Measurements from ENCODE around the gene DDX28.
"Not testable (repeated sequence)": the region's sequence is repeated elsewhere in the genome, so short reads cannot be mapped to it uniquely, and the experiment has no call there.

DDX28 gene

GRCh38 chr16:68037841-68038597 is 15.0 kb upstream of the DDX28 start:
- DNase-seq (ENCODE audit: low read depth), result no peak

- no peak for DNase-seq (ENCODE audit: low read depth)
Observed at GRCh38 chr16:68035227-68035626, 12.2 kb upstream of the DDX28 start.

- DNase-seq (ENCODE audit: low read depth), result no peak
Observed at GRCh38 chr16:68033101-68033500, 10.1 kb upstream of the DDX28 start.

- no peak for DNase-seq (ENCODE audit: low read depth)
Observed at GRCh38 chr16:68031951-68032350, 8.9 kb upstream of the DDX28 start.

- not testable (repeated sequence) for DNase-seq (ENCODE audit: low read depth)
Observed at GRCh38 chr16:68030108-68030507, 7.1 kb upstream of the DDX28 start.

- DNase-seq (ENCODE audit: low read depth), result no peak
Observed at GRCh38 chr16:68028996-68029395, 6.0 kb upstream of the DDX28 start.

- no peak for DNase-seq (ENCODE audit: low read depth)
Observed at GRCh38 chr16:68022278-68022727, 729 bp downstream of the DDX28 start.

- DNase-seq (ENCODE audit: low read depth), result no peak
Observed at GRCh38 chr16:68021490-68021889, 1.5 kb downstream of the DDX28 start.

GRCh38 chr16:68019167-68019680 is 3.8 kb downstream of the DDX28 start:
- DNase-seq (ENCODE audit: low read depth), result no peak

- DNase-seq (ENCODE audit: low read depth), result no peak
Observed at GRCh38 chr16:68015681-68016080, 7.4 kb downstream of the DDX28 start, which contains the start of gene DPEP2NB. DPEP2NB (minus strand) TSS chr16:68015911; CDS start chr16:68015770, 141 bp downstream.

- DNase-seq (ENCODE audit: low read depth), result no peak
Observed at GRCh38 chr16:68013440-68013839, 9.6 kb downstream of the DDX28 start.

- not testable (repeated sequence) for DNase-seq (ENCODE audit: low read depth)
Observed at GRCh38 chr16:68009872-68010271, 13.2 kb downstream of the DDX28 start.

GRCh38 chr16:68009157-68009735 is 13.8 kb downstream of the DDX28 start:
- DNase-seq (ENCODE audit: low read depth), result no peak

- DNase-seq (ENCODE audit: low read depth), result no peak
Observed at GRCh38 chr16:68005786-68006286, 17.2 kb downstream of the DDX28 start.

- no peak for DNase-seq (ENCODE audit: low read depth)
Observed at GRCh38 chr16:68005211-68005610, 17.8 kb downstream of the DDX28 start.

- no peak for DNase-seq (ENCODE audit: low read depth)
Observed at GRCh38 chr16:68003031-68003430, 20.0 kb downstream of the DDX28 start.

- DNase-seq (ENCODE audit: low read depth), result no peak
Observed at GRCh38 chr16:68000450-68000849, 22.6 kb downstream of the DDX28 start.

GRCh38 chr16:67999985-68000384 is 23.0 kb downstream of the DDX28 start:
- DNase-seq (ENCODE audit: low read depth), result no peak

GRCh38 chr16:67998779-67999688 is 24.0 kb downstream of the DDX28 start, which contains the start of gene DPEP2:
DPEP2 (minus strand) TSS chr16:67999484; CDS start chr16:67993212, 6,272 bp downstream.
- not testable (repeated sequence) for DNase-seq (ENCODE audit: low read depth)

- not testable (repeated sequence) for DNase-seq (ENCODE audit: low read depth)
Observed at GRCh38 chr16:67998231-67998778, 24.7 kb downstream of the DDX28 start.

GRCh38 chr16:67996666-67997065 is 26.4 kb downstream of the DDX28 start:
- no peak for DNase-seq (ENCODE audit: low read depth)

- DNase-seq (ENCODE audit: low read depth), result no peak
Observed at GRCh38 chr16:67995423-67995822, 27.6 kb downstream of the DDX28 start.

All from GM04504 (cell line).